Measurements from ENCODE around the gene CAT.
"Not testable (repeated sequence)": the region's sequence is repeated elsewhere in the genome, so short reads cannot be mapped to it uniquely, and the experiment has no call there.

Gene CAT

DNA sequence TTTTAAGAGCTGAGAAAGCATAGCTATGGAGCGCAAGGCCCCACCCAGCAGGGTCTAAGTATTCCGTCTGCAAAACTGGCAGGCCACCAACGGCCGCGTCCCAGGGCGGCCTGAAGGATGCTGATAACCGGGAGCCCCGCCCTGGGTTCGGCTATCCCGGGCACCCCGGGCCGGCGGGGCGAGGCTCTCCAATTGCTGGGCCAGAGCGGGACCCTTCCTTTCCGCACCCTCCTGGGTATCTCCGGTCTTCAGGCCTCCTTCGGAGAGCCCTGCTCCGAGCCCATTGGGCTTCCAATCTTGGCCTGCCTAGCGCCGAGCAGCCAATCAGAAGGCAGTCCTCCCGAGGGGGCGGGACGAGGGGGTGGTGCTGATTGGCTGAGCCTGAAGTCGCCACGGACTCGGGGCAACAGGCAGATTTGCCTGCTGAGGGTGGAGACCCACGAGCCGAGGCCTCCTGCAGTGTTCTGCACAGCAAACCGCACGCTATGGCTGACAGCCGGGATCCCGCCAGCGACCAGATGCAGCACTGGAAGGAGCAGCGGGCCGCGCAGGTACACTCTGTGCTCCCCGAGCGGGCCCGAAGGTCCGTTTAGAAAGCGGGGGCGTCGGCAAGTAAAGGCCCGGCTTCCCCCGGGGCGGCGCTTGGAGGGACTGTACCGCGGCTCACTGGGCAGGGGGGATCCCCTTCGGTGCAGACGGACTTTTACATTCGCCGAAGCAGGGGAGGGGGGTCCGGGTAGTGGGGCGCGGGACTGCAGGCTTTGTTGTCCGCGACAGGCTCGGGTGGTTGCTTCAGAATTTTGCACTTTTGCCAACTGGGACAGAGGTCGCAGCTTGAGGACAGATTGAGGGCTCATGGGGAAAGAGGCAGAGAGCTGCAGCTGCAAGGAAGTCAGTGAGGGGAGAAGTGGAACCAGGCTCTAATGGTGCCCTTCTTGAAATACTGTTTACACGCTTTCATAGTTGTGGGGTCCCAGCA lies at the start of gene CAT:
Gene CAT (plus strand): TSS at position 406 of the 979 bp plus-strand sequence. CDS start 80 bp downstream, at position 486.
- peak; percentile 97 for DNase-seq (ENCODE audit: low spot score)

DNA sequence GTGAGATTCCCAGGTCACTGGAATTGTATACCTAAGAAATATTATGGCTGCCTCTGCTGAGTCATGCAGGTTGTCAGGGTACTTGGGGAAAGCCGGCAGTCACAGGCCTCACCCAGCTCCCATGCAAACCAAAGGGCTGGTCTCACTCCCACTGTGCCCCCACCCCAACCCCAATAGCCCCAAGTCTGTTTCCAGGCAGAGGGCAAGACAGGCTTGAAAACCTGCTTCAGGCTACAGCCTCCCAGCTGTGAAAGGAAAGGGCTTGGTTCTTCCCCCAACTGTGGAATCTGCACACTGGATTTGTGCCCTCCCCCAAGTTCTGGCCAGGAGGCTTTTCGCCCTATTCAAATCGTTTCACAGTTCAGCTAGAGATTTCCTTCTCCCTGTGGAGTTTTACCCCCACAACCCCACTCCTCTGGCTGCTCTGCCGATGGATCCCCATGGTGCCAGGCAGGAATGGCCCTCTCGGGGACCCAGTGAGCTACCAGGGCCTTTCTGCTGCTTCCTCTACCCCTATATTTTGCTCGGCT lies 43.9 kb upstream of the CAT start:
- no peak for DNase-seq (ENCODE audit: low spot score)

DNA sequence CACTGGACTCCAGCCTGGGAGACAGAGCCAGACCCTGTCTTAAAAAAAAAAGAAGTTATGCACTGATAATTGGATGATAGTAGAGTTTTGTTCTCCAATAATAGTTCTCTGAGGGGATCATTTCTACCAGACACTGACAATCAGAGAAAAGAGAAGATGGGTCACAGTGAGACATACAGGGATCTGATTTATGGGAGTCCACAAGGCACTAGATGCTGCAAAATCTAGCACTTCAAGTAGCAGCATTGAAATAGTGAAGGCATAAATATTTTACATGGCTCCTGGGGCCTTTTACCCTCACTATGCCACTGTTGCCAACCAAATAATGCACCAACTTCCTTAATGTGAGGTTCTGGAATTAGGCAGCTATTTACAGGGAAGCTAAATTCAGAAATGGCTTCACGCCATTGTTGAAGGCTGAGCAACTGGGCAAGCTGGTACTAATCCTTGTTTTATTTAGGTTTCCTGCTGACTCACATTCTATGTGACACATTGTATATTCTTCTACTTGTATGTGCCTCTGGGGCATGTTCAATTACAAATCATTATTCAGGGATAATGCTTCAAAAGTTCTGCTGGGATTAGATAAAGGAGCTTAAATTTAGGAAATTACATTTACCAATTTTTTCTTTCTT lies 42.7 kb upstream of the CAT start:
- DNase-seq (ENCODE audit: low spot score): no peak

DNA sequence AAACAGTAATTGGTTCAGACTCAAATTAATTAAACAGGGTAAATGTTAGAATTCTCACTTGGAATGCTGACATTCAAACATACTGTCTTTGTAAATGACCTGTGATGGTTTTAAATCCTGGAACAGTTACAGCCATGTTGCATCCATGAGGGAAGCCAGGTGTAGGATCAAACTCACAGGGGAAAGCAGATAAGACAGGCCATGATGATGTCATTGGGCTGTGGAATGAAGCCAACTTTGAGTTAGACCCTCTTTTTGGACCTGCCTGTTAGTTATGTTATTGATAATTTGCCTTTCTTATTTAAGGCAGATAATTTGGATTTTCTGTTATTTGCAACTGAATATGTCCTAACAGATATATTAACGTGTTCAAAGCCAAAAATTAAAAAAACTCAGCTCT lies 41.6 kb upstream of the CAT start:
- no peak for DNase-seq (ENCODE audit: low spot score)

DNA sequence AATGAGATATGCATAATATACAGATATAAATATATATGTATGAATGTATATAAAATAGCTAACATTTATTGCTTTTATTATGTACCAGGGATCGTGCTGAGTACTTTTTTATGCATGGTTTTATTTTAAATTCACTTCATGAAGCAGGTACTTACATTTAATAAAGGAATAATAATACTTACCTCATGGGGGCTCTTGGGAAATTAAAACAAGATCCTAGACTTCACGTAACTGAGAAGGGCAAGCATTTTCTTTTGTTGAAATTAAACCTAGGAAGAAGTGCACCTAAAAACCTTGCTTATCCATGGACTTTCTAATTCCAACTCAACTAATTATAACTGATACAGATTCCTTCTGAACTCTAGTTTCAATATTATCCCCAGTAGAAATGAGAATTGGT lies 40.9 kb upstream of the CAT start:
- no peak for DNase-seq (ENCODE audit: low spot score)

DNA sequence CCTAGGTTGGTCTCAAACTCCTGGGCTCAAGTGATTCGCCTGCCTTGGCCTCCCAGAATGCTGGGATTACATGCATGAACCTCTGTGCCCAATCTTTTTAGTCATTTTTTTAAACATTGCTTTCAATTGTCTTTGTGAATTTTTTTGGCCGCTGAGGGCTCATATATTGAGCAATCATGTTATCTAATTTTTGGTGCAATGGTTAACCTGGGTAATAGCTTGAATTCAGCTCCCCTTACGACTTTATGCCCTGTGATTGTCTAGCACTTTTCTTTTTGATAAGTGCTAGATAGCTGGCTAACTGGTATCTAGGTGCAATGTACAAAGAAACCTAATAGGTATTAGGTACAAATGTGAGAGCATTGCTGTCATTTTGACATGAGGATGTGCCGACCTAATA lies 35.3 kb upstream of the CAT start:
- no peak for DNase-seq (ENCODE audit: low spot score)

DNA sequence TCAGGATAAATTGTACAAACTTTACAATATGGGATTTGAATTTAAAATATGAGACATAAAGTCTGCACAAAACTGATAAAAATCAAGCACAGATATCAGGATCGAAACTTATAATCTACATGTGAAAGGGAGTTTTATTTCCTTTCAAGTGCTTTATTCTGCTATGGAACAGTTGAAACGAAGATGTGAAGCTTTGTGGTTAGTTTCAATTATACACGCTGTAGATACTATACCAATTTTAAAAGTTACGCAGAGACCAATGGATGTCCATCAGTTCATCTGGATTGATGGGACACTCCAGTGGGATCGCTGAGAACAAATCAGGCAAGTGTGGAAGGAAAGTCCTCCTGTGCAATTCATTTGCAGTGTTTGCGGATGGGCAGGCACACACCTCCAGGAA lies 34.5 kb upstream of the CAT start:
- DNase-seq (ENCODE audit: low spot score): no peak

DNA sequence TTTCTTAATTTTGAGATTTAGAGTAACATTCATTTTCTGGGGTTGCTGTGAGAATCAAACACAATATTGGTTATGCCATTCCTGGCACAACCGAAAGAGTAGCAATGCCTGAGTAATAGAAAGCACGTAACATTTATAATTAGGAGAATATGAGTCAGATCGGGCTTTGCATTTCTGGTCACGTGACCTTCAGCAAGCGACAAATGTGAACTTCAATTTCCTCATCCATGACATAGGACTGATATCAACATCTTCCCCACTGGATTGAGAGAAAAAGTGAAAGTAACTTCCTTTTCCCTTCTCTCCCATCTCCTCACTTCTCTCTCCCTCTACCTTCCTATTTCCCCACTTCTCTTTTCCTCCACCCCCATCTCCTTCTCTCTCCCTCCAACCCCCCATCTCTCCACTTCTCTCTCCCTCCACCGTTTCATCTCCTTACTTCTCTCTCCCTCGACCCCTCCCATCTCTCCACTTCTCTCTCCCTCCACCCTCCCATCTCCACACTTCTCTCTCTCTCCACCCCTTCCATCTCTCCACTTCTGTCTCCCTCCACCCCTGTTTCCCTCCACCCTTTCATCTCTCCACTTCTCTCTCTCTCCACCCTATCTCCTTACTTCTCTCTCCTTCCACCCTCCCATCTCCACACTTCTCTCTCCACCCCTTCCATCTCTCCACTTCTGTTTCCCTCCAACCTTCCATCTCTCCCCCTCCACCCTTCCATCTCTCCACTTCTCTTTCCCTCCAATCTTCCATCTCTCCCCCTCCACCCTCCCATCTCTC lies 33.5 kb upstream of the CAT start:
- no peak for DNase-seq (ENCODE audit: low spot score)

DNA sequence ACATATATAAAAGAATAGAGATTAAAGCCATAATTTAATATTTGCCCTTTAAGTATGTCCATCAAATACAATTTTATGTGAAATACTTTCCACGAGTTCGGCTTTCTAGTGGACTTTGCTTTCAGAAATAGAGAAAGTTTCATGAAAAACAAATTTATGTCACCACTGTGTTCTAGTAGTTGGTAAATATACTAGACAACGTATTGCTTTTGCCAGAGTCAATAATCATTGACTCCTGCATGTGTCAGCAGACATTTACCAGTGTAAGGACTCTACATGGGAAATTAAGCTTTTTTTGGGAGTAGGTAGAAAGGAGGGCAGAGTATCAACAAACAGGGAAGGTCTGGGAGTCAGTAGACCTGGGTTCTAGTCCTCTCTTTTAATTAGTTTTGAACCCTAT lies 32.3 kb upstream of the CAT start:
- no peak for DNase-seq (ENCODE audit: low spot score)

DNA sequence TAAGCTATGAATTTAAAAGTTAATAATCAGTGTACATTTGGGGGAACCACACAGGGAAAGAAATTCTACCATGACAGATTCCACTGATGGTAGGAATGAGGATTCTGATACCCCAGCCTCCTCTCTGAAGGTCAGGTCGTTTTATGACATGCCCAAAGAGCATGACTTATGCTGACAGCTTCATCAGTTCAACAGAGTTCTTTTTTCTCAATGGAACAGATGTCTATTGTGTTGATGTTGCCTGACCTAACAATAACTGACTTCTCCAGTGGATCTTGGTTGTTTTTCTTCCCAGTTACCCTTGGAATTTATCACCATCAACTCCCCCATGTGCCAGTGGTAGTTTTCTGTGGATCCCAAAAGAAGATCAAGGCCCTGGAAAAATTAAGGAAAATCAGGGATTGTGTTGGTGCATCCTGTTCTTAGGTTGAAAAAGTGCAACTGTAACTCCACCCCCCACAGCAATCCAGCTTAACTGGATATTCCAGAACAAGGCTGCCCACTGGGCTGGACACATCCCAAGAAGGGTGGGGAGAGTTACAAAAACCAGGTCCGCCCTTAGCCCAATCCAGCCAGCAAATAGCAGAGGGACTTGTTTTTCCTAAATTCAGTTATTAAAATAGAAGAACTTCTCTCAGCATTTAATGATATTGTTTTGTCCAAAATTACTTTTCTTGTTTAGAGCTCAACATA lies 31.5 kb upstream of the CAT start:
- peak; percentile 63 for DNase-seq (ENCODE audit: low spot score)

DNA sequence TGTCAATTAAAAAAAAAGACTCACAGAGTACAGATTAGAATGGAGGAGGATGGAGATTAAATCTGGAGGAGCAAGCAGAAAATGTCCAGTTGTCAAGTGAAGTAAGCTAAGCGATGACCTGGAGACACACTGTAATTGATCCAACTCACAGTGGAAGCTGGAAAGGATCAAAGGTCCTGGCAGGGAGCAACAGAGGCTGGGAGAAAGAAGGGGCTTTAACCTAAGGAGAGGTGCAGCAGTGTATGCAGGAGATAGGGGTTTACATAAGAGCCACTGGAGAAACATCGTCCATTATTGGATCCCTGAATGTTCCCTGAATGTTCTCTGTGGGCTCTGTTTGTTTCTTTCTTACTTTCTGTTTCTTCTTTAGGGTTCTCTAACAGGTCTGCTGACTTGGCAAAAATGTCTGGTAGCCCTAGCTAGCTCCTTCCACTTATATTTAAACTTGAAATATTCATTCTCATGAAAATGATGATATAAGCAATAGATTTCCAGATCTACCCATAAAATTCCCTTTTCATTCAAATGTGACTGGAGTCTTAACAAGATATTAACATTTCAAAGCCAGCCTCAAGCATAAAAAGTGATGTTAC lies 30.1 kb upstream of the CAT start:
- DNase-seq (ENCODE audit: low spot score): no peak

DNA sequence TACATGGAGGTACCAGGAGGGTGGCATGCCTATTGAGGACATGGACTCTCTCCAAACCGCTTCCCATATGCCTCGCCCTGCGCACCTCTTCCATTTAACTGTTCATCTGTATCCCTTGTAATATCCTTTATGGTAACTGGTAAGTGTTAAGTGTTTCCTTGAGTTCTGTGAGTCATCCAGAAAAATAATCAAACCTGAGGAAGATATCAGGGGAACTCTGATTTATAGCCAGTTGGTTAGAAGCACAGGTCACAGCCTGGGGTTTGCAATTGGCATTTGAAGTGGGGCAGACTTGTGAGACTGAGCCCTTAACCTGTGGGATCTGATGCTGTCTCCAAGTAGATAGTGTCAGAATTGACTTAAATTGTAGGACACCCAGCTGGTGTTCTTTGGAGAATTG lies 27.6 kb upstream of the CAT start:
- no peak for DNase-seq (ENCODE audit: low spot score)

DNA sequence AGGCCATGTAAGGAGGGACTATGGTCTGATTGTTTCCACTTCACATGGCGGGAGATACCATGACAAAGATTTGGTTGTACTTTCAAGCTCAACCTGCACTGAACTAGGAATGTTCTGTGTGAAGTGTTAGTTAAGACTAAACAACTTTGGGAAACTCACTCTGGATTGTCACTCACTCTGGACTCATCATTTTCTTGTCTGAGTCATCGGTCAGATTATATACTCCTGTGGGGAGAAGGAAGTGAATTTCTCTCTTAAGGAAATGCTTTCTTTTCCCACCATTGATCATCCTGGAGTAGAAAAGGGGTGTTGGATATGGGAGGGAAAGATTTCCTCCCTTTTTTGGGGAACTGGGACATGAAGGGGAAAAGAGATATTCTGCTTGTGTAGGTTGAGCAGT lies 26.9 kb upstream of the CAT start:
- DNase-seq (ENCODE audit: low spot score): no peak

DNA sequence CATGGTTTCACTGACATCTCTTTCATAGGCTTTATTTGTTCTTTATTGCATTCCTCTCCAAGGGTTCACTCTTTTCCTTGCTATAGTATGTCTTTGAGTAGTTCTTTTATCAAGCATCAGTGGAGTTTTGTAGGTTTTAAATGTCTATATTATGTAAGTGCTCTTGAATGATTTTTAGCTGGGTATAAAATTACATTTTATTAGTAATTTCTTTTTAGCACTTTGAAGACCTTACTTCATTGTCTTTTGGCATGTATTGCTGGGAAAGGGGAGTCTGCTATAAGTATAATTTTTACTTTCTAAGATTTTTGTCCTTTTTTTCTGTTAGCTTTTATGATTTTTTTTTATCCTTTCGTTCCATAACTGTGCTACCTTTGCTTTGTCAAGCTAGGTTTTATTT lies 25.5 kb upstream of the CAT start:
- no peak for DNase-seq (ENCODE audit: low spot score)

DNA sequence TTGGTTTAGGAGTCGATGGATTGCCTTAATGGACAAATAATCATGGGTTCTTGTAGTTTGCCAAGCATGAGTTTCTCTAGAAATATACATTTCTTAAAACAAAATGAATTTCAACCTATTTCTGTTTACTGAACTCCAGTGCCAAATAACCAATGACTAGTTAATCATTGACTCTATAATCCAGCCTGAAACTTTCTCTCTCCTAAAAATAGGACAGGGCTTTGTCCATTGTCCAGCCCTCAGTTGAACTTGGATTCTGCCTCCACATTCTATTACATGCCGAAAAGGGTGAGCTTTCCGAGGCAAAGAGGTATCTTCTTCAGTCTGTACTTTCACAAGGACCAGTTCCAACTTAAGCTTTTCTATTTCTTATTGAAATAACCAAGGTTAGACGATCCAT lies 23.2 kb upstream of the CAT start:
- DNase-seq (ENCODE audit: low spot score): no peak

DNA sequence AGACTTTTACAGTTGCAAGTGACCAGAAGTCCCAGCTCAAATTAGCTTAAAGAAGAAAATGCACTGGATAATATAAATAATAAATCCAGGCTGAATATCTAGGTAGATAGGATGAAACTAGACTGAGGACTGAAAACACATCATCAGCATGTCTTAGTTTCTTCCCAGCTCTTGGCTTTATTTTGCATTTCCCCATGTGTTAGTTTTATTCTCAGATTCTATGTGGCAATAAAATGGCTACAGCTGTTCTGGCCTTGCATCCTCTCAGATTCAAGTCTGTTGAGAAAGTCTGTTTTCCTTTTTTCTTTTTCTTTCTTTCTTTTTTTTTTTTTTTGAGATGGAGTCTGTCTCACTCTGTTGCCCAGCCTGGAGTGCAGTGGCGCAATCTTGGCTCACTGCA lies 22.6 kb upstream of the CAT start:
- no peak for DNase-seq (ENCODE audit: low spot score)

DNA sequence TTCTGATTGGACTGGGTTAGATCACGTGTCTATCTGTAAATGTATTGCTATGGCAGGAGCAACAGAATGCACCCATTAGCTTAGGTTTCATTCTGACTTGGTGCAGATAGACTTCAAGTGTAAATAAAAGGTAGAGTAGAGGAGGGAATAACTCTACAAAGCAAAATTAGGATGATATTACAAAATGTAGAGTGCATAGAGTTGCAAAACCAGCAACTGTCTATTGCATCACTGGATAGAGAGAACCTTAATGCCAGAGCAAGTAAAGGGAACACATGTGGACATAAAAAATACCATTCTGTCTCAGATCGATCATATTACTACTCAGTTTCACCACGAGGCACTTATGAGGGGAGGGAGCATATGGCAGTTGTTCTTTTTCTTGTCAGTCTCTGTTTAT lies 22.0 kb upstream of the CAT start:
- DNase-seq (ENCODE audit: low spot score): no peak

DNA sequence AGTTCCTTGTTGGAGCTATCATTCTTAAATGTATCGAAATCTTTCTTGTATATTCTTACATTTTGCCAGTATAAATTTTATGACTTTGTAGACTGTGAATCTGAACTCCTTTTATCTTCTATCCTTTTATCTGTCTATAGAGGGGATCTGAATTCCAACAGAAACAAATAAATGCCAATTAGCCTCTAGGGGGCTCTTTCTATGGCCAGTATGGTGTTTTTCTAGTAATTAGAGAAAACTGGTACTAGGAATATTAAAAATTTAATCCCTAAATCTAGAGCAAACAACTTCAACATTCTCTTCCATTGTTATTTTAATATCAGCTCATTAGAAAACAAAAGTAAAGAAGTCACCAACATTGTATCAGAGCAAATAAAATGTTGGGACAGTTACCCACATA lies 21.5 kb upstream of the CAT start:
- DNase-seq (ENCODE audit: low spot score): no peak

DNA sequence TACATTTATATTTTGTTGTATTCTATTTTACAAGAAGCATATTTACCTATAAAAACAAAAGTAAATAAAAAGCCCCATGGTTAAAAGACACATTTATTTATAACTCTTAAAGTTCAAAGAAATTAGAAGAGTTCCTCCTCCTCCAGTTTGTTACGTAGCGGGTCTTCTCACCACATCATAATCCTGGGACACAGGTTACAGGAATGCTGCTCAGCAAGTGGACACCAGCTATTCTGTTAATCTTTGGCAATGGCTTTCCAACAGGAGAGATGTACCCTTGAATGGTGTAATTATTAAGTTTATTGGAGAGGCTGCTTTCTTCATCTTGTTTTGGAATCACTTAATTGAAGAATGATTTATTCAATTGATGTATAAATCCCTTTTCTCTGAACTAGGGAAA lies 19.6 kb upstream of the CAT start:
- no peak for DNase-seq (ENCODE audit: low spot score)

DNA sequence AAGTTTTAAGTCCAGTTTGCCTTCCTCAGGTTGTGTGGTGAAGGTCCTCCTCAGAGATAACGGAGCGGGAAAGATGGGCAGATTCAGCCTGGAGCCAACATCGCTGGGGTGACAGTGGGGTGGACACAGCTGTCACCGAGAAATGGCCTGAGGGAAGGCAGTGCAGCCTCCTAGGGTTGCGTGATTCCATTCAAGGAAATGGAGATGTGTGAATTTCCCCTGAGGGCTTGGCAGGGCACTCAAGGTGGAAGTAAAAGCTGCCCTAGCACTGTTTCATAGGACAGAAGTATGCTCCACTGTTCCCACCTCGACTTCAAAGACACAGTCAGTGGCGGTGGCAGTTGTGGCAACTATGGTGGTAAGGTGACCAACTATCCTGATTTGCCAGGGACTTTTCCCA lies 15.4 kb upstream of the CAT start:
- DNase-seq (ENCODE audit: low spot score): no peak

DNA sequence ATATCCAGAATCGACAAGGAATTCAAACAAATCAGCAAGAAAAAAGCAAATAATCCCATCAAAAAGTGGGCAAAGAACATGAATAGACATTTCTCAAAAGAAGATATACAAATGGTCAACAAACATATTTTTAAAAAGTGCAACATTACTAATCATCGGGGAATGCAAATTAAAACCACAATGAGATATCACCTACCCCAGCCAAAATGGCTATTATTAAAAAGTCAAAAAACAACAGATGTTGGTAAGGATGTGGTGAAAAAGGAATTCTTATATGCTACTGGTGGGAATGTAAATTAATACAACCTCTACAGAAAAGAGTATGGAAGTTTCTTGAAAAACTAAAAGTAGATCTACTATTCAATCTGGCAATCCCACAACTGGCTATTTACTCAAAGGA lies 13.9 kb upstream of the CAT start:
- DNase-seq (ENCODE audit: low spot score): not testable (repeated sequence)

DNA sequence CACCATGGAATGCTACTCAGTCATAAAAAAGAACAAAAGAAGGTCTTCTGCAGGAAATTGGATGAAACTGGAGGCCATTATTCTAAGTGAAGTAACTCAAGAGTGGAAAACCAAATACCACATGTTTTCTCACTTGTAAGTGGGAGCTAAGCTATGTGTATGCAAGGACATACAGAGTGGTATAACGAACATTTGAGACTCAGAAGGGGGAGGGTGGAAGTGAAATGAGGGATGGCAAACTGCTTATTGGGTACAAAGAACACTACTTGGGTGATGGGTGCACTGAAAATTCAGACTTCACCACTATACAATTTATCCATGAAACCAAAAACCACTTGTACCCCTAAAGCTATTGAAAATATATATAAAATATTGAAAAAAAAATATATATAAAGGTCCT lies 13.4 kb upstream of the CAT start:
- no peak for DNase-seq (ENCODE audit: low spot score)
